Measurements from ENCODE around the gene MAP3K20.
"Not testable (repeated sequence)": the region's sequence is repeated elsewhere in the genome, so short reads cannot be mapped to it uniquely, and the experiment has no call there.

Gene MAP3K20

DNA sequence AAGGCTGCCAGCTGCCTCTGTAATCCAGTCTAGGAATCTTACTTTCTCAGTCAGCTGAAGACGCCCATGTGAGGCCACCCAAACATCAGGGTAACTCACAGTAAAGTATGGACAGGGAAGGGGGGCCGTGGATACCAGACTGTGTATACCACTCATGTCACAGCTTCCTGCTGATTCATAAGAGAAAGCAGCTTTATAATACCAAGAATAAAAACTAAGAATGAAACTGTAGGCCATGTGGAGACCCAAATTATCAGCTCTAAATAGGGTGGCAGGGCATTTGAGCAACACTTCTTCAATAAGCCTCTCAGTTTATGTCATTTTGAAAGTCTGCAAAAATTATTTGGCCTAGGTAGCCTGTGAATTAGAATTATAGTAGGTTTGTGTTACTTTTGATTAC is 164.0 kb downstream of the MAP3K20 start:
- no peak for DNase-seq

DNA sequence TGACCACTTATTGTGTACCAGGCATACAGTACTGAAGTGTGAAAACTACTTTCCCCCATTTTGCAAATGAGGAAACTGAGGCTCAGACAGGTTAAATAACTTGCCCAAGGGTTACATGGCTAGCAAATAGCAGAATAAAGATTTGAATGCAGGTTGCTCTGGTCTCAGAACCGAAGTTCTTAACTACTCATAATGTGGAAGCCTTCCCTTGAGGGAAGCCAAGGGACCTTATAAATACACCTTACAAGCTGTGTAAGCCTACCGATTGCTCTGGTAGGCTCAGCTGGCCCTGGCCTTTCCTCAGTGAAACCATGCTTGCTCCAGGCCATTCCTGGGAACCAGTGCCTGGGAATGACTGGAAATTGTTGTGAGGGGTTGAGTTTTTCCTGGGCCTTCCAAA is 164.4 kb downstream of the MAP3K20 start:
- DNase-seq = no peak

DNA sequence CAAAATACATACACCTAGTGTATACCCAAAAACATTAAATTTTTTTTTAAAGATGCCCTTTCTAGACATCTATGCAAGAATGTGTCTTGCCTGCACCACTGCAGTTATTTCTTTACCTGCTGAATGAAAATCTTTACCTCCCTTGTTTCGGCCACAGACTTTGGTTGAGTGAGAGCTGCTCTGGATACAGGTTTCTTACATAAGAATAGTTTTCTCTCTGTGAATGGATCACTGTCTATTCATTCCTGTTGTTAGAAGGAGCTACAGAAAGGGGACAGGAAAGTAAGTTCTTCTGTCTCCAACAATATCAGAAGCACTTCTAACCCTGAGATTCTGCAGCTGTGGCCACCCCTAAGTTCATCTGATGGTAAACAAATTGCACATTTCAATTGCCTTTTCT is 166.0 kb downstream of the MAP3K20 start:
- no peak for DNase-seq

- DNase-seq = no peak
Observed at GRCh38 chr2:173247156-173247555, 171.5 kb downstream of the MAP3K20 start.

DNA sequence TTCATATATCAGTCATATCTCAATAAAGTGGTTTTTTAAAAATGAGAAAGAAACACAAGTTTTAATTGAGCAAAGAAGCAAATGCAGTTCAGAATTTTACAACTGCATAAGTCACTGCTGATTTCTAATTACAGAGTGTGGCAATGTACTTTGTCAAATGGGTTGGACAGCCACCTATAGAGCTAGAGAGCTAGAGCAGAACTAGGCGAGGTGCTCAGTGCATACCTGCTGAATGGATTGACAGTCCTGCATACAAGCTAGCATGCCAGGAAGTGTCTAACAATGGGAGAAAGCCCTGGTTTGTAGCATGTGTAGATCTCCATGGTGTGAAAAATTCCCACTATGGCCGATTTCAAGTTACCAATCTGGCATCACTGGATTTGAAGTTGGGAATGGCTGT is 172.7 kb downstream of the MAP3K20 start:
- no peak for DNase-seq

DNA sequence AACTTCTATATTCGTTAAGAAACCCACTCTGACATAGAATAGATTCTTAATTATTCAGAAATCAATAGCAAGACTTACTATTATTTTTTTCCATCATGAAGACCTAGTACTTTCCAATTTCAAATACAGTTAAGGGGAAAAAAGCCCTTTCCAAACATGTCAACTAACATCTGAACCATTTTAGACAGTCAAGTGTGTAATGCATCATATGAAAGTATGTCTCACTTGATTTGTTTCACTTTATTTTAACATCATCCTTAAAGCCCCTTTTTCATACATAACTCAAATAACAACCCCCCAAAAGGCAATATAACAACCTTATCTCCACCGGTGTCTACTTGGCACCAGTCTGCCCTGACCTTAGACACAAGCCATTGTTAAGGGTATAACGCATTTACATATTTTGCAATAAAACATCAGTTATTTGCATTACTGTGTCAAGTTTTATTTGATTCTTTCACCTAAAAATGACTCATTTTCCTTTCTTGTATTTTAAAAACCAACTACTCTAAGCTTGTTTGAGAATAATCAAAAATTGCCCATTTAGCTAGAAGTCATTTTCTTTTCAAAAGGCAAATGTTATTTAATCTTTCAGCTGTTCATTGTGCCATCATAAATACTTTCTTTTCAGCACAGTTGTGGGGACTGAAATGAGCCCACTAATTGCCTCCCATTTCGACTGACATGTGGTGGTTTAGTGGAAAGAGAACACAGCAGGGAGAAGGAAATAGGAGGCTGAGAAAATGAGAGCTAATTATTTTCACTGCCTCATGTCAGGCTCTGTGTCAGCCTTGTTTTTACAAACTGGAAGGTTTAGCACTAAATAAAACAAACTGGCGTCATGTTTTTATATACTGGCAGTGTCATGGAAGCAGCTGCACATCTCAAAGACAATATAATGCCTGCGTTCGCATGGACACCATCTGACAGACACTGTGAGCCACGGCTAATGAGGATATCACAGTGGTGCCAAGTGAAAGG is 174.3 kb downstream of the MAP3K20 start:
- DNase-seq = no peak

DNA sequence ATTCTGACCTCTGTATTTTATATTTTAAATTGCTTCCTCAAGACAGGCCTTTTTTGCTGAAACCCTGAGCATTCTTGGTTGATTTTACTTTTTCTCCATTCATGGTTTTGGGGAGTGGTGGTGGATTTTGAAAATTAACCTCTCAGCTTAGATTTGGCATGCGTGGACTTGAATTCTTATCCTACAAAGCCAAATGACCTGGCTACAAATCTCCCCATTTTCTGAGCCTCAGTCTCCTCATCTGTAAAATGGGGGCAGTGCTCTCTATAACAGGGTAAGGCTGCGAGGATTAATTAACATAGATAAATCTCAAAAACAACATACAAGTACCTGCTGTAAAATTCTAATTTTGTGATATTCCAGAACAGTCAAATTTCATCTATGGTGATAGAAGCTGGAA is 175.6 kb downstream of the MAP3K20 start:
- no peak for DNase-seq

DNA sequence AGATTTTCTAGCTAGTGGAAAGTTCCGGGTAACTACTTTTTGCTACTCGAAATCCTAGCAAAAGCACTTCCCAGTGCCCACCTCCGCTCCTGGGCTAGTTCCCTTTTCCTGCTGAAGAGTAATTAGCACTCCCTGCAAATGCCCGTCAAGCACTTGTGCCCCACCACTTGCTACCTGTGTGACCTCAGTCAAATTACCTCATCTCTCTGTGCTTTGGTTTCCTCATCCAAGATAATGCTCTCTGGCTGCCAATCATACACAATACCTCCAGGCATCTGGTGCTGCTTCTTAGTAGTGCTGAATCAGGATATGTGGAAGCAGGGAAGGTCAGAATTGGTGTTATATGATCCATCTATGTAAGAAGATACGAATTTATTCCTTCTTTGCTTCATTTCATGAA is 176.9 kb downstream of the MAP3K20 start:
- no peak for DNase-seq

GRCh38 chr2:173254659-173255058 is 179.0 kb downstream of the MAP3K20 start:
- no peak for DNase-seq

DNA sequence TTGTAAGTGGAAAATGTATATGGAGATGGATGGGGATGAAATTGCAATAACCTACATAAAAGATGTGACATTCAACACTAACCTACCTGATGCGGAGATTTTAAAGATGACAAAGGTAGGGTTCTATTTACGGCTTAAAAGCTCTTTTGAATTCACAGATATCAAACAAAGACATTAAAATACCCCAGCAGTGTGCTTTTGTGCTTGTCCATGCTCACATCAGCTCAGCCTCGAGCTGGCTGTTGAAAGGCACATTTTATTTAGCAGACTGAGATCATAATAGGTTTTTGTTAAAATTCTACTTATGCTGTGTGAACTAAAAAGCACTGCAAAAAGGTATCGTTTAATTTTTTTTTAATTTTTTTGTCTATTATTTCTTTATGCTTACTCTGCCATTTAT is 183.1 kb downstream of the MAP3K20 start:
- DNase-seq = no peak

DNA sequence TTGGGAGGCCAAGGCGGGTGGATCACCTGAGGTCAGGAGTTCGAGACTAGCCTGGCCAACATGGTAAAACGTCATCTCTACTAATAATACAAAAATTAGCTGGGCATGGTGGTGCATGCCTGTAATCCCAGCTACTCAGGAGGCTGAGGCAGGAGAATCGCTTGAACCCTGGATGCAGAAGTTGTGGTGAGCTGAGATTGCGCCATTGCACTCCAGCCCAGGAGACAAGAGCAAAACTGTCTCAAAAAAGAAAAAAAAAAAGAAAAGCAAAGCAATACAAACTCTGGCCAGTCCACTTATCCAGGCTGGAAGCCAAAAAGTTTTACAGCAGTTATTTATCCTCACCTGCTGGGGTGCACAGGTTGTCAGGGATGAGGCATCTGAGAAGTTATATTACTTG is 186.7 kb downstream of the MAP3K20 start:
- peak; percentile 4 for DNase-seq

DNA sequence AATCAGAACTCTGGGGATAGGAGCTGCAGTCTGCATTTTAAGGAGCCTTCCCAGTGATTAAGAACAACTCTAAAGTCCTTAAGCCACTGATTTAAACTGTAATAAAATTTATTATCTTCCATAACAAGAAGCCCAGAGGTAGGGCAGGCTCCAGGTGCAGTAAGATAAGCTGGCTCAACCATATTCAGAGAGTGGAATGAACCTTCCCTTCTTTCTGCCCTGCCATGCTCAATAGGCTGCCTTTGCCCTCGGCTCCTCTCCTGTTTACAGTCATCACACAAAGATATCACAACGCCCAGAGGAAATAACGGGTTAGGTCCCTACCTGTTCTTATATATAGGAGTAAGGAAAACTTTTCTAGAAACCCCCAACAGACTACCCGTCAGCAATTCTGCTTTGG is 188.5 kb downstream of the MAP3K20 start:
- no peak for DNase-seq

- DNase-seq = peak; percentile 60
Observed at GRCh38 chr2:173264603-173265366, 189.1 kb downstream of the MAP3K20 start.

GRCh38 chr2:173271135-173271534 is 195.5 kb downstream of the MAP3K20 start:
- DNase-seq = no peak

- no peak for DNase-seq
Observed at GRCh38 chr2:173271825-173272224, 196.2 kb downstream of the MAP3K20 start.

- no peak for DNase-seq
Observed at GRCh38 chr2:173272849-173273248, 197.2 kb downstream of the MAP3K20 start.

DNA sequence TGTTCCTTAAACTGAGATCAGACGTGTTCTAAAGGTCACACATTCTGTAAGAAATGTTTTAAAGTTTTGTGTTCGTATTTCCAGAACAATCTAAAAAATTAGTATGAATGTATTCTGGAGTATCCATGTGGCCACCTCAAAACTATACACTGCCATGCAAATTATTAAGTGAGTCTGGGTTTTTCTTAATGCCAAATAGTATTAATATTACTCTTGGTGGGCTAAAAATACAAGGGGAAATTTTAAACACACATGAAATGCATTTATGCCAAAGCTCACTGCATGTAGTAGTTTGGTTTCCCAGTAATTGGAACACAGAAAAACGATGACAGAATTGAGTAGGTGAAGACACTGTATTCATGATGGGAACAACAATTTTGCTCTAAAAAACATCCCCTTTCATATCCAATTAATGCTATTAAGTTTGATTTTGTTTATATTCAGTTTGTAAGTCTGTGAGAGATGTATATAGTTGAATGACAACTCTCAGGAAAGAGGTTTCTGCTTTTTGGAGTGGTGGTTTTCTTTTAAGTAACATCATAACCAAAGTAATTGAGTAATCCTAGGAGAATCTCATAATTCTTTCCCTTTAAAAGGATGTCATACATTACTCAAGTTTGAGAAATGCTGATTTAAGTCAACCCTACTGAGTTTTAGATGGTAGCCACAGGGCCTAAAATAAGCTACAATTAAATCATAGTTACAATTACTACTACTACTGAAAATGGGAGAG is 203.3 kb downstream of the MAP3K20 start:
- DNase-seq = no peak

- DNase-seq = no peak
Observed at GRCh38 chr2:173279527-173279868, 203.9 kb downstream of the MAP3K20 start.

GRCh38 chr2:173280853-173281252 is 205.2 kb downstream of the MAP3K20 start:
- no peak for DNase-seq

DNA sequence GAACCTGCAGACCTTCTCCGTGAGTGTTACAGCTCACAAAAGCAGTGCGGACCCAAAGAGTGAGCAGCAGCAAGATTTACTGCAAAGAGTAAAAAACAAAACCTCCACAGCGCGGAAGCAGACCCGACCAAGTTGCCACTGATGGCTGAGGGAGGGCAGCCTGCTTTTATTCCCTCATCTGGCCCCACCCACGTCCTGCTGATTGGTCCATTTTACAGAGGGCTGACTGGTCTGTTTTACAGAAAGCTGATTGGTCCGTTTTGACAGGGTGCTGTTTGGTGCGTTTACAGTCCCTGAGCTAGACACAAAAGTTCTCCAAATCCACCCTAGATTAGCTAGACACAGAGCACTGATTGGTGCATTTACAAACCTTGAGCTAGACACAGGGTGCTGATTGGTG is 206.3 kb downstream of the MAP3K20 start:
- DNase-seq = not testable (repeated sequence)

- DNase-seq = no peak
Observed at GRCh38 chr2:173282795-173283545, 207.3 kb downstream of the MAP3K20 start.

- DNase-seq = no peak
Observed at GRCh38 chr2:173286153-173286809, 210.6 kb downstream of the MAP3K20 start.

Measured in CD4-positive, alpha-beta T cell treated with Interferon gamma for 1 hour (primary cell).